Breast epithelium (tissue), 3 donors: Measurements from ENCODE around the gene GGTLC3.
"Not testable (repeated sequence)": the region's sequence is repeated elsewhere in the genome, so short reads cannot be mapped to it uniquely, and the experiment has no call there.

Experiments used
- POLR2A ChIP-seq: fragments of 450-650 bp; IDR thresholded peaks from one replicate; pipeline ENCODE4 v1.6.1; 2016; ENCODE audit warnings: antibody characterized with exemption, mild to moderate bottlenecking, moderate library complexity
- TF ChIP-seq, protein P1 (sequence below), 3 donors: fragments of 450-650 bp; IDR thresholded peaks; one replicate each; pipeline ENCODE4 v1.5.1; 2016 to 2017; ENCODE audit warnings: antibody characterized with exemption in 3 of 3, mild to moderate bottlenecking in 3 of 3, moderate library complexity in 3 of 3

DNA sequence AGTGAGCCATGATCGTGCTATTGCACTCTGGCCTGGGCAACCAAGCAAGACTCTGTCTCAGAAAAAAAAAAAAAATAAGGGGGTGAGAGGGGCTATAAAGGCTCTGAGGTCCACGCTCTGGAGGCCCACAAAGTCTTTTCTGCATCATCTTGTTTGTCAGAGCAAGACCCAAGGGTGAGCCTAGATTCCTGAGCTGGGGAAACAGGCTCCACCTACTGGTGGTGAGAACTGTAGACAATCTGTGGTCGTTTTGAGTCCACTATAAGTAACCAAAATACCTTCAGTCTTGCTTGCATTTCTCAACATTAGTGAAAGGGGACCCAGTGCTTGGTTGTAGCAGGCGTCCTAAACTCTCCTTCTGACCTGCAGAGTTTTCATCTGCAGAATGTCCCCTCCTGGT, 5.4 kb upstream of the GGTLC3 start:
- TF ChIP-seq, protein P1, sequence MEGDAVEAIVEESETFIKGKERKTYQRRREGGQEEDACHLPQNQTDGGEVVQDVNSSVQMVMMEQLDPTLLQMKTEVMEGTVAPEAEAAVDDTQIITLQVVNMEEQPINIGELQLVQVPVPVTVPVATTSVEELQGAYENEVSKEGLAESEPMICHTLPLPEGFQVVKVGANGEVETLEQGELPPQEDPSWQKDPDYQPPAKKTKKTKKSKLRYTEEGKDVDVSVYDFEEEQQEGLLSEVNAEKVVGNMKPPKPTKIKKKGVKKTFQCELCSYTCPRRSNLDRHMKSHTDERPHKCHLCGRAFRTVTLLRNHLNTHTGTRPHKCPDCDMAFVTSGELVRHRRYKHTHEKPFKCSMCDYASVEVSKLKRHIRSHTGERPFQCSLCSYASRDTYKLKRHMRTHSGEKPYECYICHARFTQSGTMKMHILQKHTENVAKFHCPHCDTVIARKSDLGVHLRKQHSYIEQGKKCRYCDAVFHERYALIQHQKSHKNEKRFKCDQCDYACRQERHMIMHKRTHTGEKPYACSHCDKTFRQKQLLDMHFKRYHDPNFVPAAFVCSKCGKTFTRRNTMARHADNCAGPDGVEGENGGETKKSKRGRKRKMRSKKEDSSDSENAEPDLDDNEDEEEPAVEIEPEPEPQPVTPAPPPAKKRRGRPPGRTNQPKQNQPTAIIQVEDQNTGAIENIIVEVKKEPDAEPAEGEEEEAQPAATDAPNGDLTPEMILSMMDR (IDR thresholded peaks at IDR 0.05) = not testable (repeated sequence)
- not testable (repeated sequence) for TF ChIP-seq POLR2A
